Renal cortical epithelial cell (primary cell): Measurements from ENCODE around the gene FERMT3. TPM values are rescaled to one million over a fixed set of nuclear protein-coding genes. Genes with fewer than 3 reads are reported as not detected.

Source experiments
- DNase-seq: peaks from one replicate; pipeline ENCODE4 v3.0.0-alpha.2; 2011; ENCODE audit warnings: low read depth
- total RNA-seq: library from RNA; depleted of rRNA; stranded (reverse); fragments of >200 nt; gene quantifications from 2 replicates; pipeline ENCODE4 v1.2.3, GENCODE V29; 2014

Gene FERMT3
- total RNA-seq, 1 donor from 2014 or later, result not detected

GRCh38 chr11:64185693-64186491 is 20.6 kb upstream of the FERMT3 start, which contains the start of gene STIP1:
TSS of gene STIP1 (plus strand) at chr11:64186171. CDS start at chr11:64186262, 91 bp downstream.
- DNase-seq, result peak; percentile 100

GRCh38 chr11:64186492-64187165 is 19.9 kb upstream of the FERMT3 start:
- no peak for DNase-seq

DNA sequence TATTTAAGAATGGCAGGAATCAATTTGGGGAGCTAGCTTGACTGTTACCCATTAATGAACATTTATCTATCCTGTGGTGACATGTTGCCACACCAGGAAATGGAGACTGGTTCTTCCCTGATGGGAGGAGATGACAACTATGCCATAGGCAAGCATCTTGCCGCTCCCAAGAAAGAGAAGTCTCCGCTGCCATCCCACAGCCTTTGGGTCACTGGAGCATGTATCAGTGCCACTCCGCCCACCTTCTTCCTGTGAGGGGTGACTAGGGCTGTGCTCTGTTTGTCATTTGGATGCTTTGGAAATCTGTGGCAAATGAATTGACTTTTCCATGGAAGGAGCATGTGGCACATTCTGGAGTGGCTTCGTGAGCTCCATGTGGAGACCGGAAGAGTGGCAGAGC is 14.1 kb upstream of the FERMT3 start:
- no peak for DNase-seq

DNA sequence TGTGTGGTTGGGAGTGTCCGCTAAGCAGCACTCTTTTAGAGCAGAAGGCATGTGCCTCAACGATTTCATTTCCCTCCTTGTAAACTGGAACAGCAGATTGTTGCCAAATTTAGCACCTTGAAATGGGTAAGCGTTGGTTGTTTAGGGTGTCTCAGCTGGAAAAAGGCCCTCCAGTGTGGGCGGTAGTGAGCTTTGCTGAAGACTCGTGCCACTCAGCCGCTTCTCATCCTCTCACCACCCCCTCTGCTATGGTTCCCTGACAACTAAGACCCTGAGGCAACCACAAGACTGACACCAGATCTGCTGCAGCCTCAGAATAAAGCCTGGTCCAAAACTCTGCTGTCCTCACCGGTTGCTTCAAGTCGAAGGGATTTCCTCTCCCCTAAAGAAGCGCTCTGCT is 9.9 kb upstream of the FERMT3 start:
- no peak for DNase-seq

DNA sequence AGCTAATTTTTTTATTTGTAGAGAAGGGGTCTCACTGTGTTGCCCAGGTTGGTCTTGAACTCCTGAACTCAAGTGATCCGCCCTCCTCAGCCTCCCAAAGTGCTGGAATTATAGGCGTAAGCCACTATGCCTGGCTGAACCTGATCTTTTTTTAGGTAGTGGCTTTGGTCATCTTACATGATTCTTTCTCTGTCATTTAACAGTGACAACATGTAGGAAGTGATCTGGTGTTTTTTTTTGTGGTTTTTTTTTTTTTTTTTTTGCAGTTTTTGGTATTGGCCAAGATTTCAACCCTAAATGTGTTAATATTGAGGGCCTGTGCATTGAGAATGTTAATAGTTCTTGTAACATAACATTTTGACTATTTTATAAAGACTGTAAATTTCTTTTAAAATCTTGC is 8.0 kb upstream of the FERMT3 start:
- no peak for DNase-seq

DNA sequence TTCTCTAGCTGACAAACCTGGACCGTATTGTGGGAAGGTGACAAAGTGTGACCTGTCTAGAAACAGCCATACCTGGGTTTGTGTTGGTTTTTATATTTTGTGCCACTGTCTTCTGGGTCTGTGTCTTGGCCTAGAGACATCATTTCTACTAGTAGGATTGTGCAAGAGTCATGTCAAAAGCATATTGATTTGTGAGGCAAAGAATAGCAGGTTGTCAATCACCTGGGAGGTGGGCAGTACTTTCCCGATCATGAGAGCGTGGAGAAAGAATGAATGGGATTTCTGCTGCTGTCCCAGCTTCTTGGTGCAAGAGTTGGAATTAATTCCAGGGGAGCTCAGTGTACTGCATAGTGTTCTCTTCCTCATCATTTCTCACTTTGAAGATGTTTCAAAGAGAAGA is 5.0 kb upstream of the FERMT3 start:
- no peak for DNase-seq

- DNase-seq, result no peak
Observed at GRCh38 chr11:64202992-64203391, 3.5 kb upstream of the FERMT3 start.

DNA sequence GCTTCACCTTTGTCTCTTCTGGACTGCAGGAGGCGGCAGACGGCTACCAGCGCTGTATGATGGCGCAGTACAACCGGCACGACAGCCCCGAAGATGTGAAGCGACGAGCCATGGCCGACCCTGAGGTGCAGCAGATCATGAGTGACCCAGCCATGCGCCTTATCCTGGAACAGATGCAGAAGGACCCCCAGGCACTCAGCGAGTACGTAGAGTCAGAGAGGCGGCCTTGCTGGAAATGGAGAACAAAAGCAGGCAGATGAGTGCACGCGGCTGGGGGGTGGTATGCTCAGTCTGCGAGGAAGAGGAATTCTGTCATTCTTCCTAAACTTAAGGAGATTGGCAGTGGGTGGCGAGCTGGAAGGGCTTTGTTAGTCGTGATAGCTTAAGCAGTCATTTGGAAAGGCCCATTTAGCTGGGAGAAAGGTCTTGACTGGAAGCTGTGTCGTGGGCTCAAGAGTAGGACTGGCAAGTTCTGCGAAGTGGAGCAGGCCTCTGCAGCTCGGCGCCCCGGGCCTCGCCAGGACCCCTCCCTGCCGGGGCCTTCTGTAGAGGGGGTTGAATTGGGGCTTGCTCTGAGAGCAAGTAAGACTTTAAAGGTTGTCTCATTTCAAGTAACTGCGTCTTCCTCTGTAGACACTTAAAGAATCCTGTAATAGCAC is 3.0 kb upstream of the FERMT3 start:
- no peak for DNase-seq

DNA sequence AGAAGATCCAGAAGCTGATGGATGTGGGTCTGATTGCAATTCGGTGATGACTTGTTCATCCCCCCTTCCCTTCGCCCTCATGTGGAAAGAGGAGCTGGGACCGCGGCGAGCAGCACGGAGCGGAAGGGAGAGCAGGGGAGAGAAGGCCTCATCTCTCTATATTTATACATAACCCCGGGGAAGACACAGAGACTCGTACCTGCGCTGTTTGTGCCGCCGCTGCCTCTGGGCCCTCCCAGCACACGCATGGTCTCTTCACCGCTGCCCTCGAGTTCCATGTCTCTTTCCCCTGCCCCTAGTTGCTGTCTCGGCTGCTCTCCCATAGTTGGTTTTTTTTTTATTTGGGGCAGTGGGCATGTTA is 2.5 kb upstream of the FERMT3 start:
- DNase-seq, result no peak

GRCh38 chr11:64204464-64204989 is 2.0 kb upstream of the FERMT3 start:
- peak; percentile 85 for DNase-seq

GRCh38 chr11:64207256-64208085 is 950 bp downstream of the FERMT3 start:
- no peak for DNase-seq

DNA sequence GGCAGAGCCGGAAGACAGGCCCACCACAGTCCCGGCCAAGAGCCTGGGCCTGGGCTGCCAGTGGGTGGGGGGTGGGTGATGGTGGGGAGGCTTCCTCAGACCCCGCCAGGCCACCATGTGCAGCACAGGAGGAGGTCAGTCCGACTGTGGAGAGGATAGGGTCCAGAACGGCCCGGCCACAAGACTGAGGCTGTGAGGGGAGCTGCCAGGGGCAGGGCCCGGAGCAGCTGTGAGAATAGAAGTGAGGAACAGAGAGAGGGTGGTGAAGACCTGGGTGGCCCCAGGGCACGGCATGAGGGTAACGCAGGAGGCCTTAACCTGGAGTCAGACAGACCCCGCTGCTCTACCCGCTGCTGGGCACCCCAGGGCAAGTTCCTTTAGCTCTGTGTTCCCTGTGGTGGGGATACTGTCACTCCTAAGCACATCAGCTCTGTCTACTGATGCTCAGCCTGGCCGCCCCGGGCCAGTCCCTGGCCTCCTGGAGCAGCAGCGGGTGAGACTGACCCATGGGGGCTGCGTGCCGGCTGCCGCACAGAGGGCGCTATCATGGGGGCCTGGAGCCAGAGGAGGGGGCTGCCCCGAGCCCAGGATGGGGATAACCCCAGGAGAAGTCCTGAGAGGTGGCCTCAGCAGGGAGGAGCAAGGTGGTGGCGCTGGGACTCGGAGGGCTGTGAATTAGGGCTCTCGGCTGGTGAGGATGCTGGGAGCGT is 1.7 kb downstream of the FERMT3 start:
- no peak for DNase-seq

GRCh38 chr11:64208796-64209562 is 2.5 kb downstream of the FERMT3 start:
- no peak for DNase-seq

GRCh38 chr11:64209563-64209843 is 3.0 kb downstream of the FERMT3 start:
- DNase-seq, result no peak

GRCh38 chr11:64210301-64211020 is 3.9 kb downstream of the FERMT3 start:
- no peak for DNase-seq

DNA sequence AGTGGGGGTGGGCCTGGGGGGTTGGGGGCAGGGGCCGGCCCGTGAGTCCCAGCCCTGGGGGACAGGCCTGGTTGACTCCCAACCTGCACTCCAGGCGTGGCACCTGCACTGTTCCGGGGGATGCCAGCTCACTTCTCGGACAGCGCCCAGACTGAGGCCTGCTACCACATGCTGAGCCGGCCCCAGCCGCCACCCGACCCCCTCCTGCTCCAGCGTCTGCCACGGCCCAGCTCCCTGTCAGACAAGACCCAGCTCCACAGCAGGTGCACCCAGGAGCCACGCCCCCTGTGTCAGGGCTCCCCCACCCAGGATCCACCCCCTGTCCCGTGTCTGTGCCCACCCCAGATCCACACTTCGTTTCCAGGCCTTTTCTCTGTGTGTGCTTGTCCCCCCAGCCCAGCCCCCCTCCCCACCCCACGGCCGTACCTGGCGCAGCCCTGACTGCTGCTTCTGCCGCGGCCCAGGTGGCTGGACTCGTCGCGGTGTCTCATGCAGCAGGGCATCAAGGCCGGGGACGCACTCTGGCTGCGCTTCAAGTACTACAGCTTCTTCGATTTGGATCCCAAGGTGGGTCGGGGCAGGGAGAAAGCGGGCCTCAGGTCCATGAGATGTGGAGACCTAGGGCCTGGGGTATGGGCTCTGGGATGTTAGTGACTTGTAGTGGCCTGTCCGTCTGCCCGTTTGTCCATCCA is 4.8 kb downstream of the FERMT3 start:
- DNase-seq, result no peak

GRCh38 chr11:64216879-64217278 is 10.4 kb downstream of the FERMT3 start:
- no peak for DNase-seq

- DNase-seq, result no peak
Observed at GRCh38 chr11:64218628-64219353, 12.3 kb downstream of the FERMT3 start.

DNA sequence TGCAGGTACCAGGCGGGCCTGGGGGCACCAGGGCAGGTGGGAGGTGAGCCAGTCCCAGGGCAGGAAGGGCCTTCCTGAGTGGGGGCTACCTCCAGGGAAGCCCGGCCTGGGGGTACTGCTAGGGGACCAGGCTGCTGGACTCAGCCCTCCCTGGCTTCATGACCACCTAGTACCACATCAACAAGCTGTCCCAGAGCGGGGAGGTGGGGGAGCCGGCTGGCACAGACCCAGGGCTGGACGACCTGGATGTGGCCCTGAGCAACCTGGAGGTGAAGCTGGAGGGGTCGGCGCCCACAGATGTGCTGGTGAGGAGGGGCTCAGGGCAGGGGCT is 12.8 kb downstream of the FERMT3 start:
- DNase-seq, result no peak
